Kidney (tissue), 14 donors: Measurements from ENCODE around the gene ARHGAP18. TPM values are rescaled to one million over a fixed set of nuclear protein-coding genes. Genes with fewer than 3 reads are reported as not detected.

Source experiments
- DNase-seq, 5 donors: peaks; one replicate each; pipeline ENCODE4 v3.0.0-alpha.2; 2013 to 2020
- FAIRE-seq: peaks from 2 replicates; lab custom pipeline; 2012; peaks lifted over from hg19 to GRCh38; lab: Jason Lieb, UNC
- H3K27ac ChIP-seq, 2 donors: one replicate each; pipeline ENCODE4 v1.7.0; 2013; ENCODE audit warnings: low read depth in 2 of 2, low read length in 2 of 2, inconsistent platforms in 1 of 2
- H3K27me3 ChIP-seq: one replicate; pipeline ENCODE4 v1.7.1; 2013; ENCODE audit warnings: low read length, inconsistent platforms; ENCODE audit not compliant: control insufficient read depth, insufficient read depth
- H3K36me3 ChIP-seq, 3 donors: one replicate each; pipeline versions ENCODE4 v1.7.0 to v1.7.1; 2013; ENCODE audit warnings: low read length in 3 of 3, control low read depth in 1 of 3, inconsistent platforms in 1 of 3; ENCODE audit not compliant: insufficient read depth in 3 of 3, control insufficient read depth in 2 of 3
- H3K4me1 ChIP-seq, 3 donors: one replicate each; pipeline versions ENCODE4 v1.7.0 to v1.7.1; 2013; ENCODE audit warnings: low read length in 3 of 3, inconsistent platforms in 1 of 3, low read depth in 1 of 3; ENCODE audit not compliant: control insufficient read depth in 2 of 3, insufficient read depth in 2 of 3
- H3K4me3 ChIP-seq, 3 donors: one replicate each; pipeline versions ENCODE4 v1.7.0 to v1.8.1; 2013; ENCODE audit warnings: low read length in 3 of 3, control low read depth in 1 of 3, inconsistent platforms in 1 of 3
- H3K9ac ChIP-seq, 3 donors: one replicate each; pipeline versions ENCODE4 v1.7.0 to v1.7.1; 2013; ENCODE audit warnings: low read length in 3 of 3, control low read depth in 1 of 3, inconsistent platforms in 1 of 3
- H3K9me3 ChIP-seq, 3 donors: one replicate each; pipeline versions ENCODE4 v1.7.0 to v1.7.1; 2013; ENCODE audit warnings: low read length in 3 of 3, control low read depth in 1 of 3, inconsistent platforms in 1 of 3; ENCODE audit not compliant: control insufficient read depth in 2 of 3, insufficient read depth in 1 of 3
- CTCF ChIP-seq: IDR thresholded peaks from 3 replicates; pipeline ENCODE4 v1.5.1; 2012; ENCODE audit warnings: mild to moderate bottlenecking, moderate library complexity, borderline replicate concordance; ENCODE audit not compliant: insufficient read depth; ENCODE audit errors: extremely low read depth
- intact Hi-C: fragments of 100-400 bp; cut with DNase I; formaldehyde crosslinking; loops from one replicate; pipeline ENCODE4 v1.11.1; 2022
- polyA plus RNA-seq: library from polyadenylated mRNA; stranded (reverse); fragments of 350-450 nt; fragmentation: Illumina TruSeq; extraction: RNeasy Lipid Tissue Mini Kit (QIAGEN cat#74804); gene quantifications from one replicate; pipeline ENCODE4 v1.2.3, GENCODE V29; 2014; ENCODE audit warnings: low read depth, low replicate concordance; ENCODE audit not compliant: insufficient read depth
- total RNA-seq: library from RNA; stranded (reverse); fragmentation: NEBNext Ultra II Directional; extraction: Animal tissue kit (Norgen Biotek cat#: 25700); gene quantifications from one replicate; pipeline ENCODE4 v1.2.1, GENCODE V29; 2021
- donor health status: control.
- donor health status: control.
- donor health status: control.
- donor health status: control.
- donor health status: control.
- donor health status: DM: yes; HTN: yes; CAD: no.
- donor health status: Normal renal cell carcinoma (clear cell type).

Gene ARHGAP18
- total and polyA plus RNA-seq, 2 donors from 2014 or later: 26.5 to 39.8 TPM

GRCh38 chr6:129677620-129678325 lies 32.2 kb downstream of the ARHGAP18 start:
- FAIRE-seq (no peak), DNase-seq (no peak)
- Histone ChIP-seq H3K4me3 (no peak overlapping the region), H3K27me3 (no peaks in the 10 kb centered on the region), H3K27ac (no peak overlapping the region), H3K9ac (no peak overlapping the region), H3K9me3 (no peaks in the 10 kb centered on the region), H3K4me1 (peaks cover 0 to 5% (median 3%) of the 10 kb centered on the region in 3 donors), H3K36me3 (no peaks in the 10 kb centered on the region)
- no peak for TF ChIP-seq CTCF
- intact Hi-C loops: no loop called here

- TF ChIP-seq CTCF: no peak
- intact Hi-C loops: no loop called here
- peaks cover 0 to 10% (median 7%) of the 10 kb centered on the region in 3 donors for H3K4me1 ChIP-seq
- H3K27me3 ChIP-seq: no peaks in the 10 kb centered on the region
- H3K9ac ChIP-seq: no peak overlapping the region
- no peak for DNase-seq
- H3K27ac ChIP-seq: no peak overlapping the region
- H3K36me3 ChIP-seq: no peaks in the 10 kb centered on the region
- no peaks in the 10 kb centered on the region for H3K9me3 ChIP-seq
- no peak overlapping the region for H3K4me3 ChIP-seq
- FAIRE-seq: no peak
These were observed 34.1 kb downstream of the ARHGAP18 start for GRCh38 chr6:129675669-129676472.

- no peaks in the 10 kb centered on the region for H3K27me3 ChIP-seq
- no peaks in the 10 kb centered on the region for H3K36me3 ChIP-seq
- FAIRE-seq: no peak
- H3K9me3 ChIP-seq: no peaks in the 10 kb centered on the region
- intact Hi-C loops: no loop called here
- no peak overlapping the region for H3K27ac ChIP-seq
- no peak overlapping the region for H3K4me3 ChIP-seq
- DNase-seq: no peak
- H3K9ac ChIP-seq: no peak overlapping the region
- peaks cover 0 to 8% (median 7%) of the 10 kb centered on the region in 3 donors for H3K4me1 ChIP-seq
- no peak for TF ChIP-seq CTCF
These were observed 36.2 kb downstream of the ARHGAP18 start for GRCh38 chr6:129673748-129674147.
